Stimulated activated CD8-positive, alpha-beta memory T cell treated with anti-CD3 and anti-CD28 coated beads, Interleukin-12 subunit alpha, Interleukin-12 subunit beta, amount 100 ng/mL, for 24 hours (primary cell): ENCODE data around the gene AFAP1.

ENCODE experiments used
- DNase-seq: peaks from one replicate; pipeline ENCODE4 v3.0.0-alpha.2; 2020; ENCODE audit errors: extremely low read depth

The AFAP1 gene

GRCh38 chr4:7939377-7940108, at the start of gene AFAP1:
Gene AFAP1, minus strand, starts transcription at chr4:7939861. Its CDS starts 67,783 bp downstream, at chr4:7872078.
- DNase-seq, result peak; percentile 67

- DNase-seq, result no peak
Measured at GRCh38 chr4:7988437-7988836, 48.8 kb upstream of the AFAP1 start.

- DNase-seq, result peak; percentile 37
Measured at GRCh38 chr4:7987148-7987989, 47.7 kb upstream of the AFAP1 start.

- no peak for DNase-seq
Measured at GRCh38 chr4:7985891-7986441, 46.3 kb upstream of the AFAP1 start.

- DNase-seq, result no peak
Measured at GRCh38 chr4:7985072-7985471, 45.4 kb upstream of the AFAP1 start.

GRCh38 chr4:7984286-7984925, 44.7 kb upstream of the AFAP1 start:
- DNase-seq, result no peak

GRCh38 chr4:7983296-7983695, 43.6 kb upstream of the AFAP1 start:
- no peak for DNase-seq

GRCh38 chr4:7981738-7982394, 42.2 kb upstream of the AFAP1 start:
- no peak for DNase-seq

- DNase-seq, result no peak
Measured at GRCh38 chr4:7980036-7980435, 40.4 kb upstream of the AFAP1 start.

GRCh38 chr4:7979652-7979968, 39.9 kb upstream of the AFAP1 start:
- DNase-seq, result no peak

GRCh38 chr4:7978907-7979651, 39.4 kb upstream of the AFAP1 start:
- DNase-seq, result no peak

- DNase-seq, result no peak
Measured at GRCh38 chr4:7978489-7978888, 38.8 kb upstream of the AFAP1 start.

GRCh38 chr4:7976634-7977033, 37.0 kb upstream of the AFAP1 start:
- no peak for DNase-seq

- DNase-seq, result no peak
Measured at GRCh38 chr4:7976025-7976424, 36.4 kb upstream of the AFAP1 start.

GRCh38 chr4:7974425-7974824, 34.8 kb upstream of the AFAP1 start:
- DNase-seq, result no peak

- DNase-seq, result no peak
Measured at GRCh38 chr4:7973545-7973981, 33.9 kb upstream of the AFAP1 start.

GRCh38 chr4:7971881-7972500, 32.3 kb upstream of the AFAP1 start:
- no peak for DNase-seq

- no peak for DNase-seq
Measured at GRCh38 chr4:7971159-7971631, 31.5 kb upstream of the AFAP1 start.

GRCh38 chr4:7970361-7970946, 30.8 kb upstream of the AFAP1 start:
- DNase-seq, result no peak

GRCh38 chr4:7968262-7968896, 28.7 kb upstream of the AFAP1 start:
- DNase-seq, result no peak
